ENCODE data around the gene LRRK1.

GRCh38 chr15:100919481-100920405 is 586 bp downstream of the LRRK1 start:
- TF ChIP-seq POLR2A (IDR thresholded peaks at IDR 0.05; ENCODE audit: low read depth, low read length) (no peak), POLR2AphosphoS5 (IDR thresholded peaks at IDR 0.05; ENCODE audit: low read depth, low read length) (no peak), TAF1 (IDR thresholded peaks at IDR 0.05; ENCODE audit: low read depth, low read length) (no peak)

Measured in GM12891 (cell line).